GM18498 (cell line): ENCODE measurements around the gene SLCO3A1.
"Not testable (repeated sequence)": the region's sequence is repeated elsewhere in the genome, so short reads cannot be mapped to it uniquely, and the experiment has no call there.

Source experiments
- ATAC-seq: cut with Tn5 transposase; IDR thresholded peaks from one replicate; pipeline ENCODE4 v1.9.1; 2021; ENCODE audit warnings: mild to moderate bottlenecking, moderate library complexity; ENCODE audit not compliant: unreplicated experiment

Gene SLCO3A1

DNA sequence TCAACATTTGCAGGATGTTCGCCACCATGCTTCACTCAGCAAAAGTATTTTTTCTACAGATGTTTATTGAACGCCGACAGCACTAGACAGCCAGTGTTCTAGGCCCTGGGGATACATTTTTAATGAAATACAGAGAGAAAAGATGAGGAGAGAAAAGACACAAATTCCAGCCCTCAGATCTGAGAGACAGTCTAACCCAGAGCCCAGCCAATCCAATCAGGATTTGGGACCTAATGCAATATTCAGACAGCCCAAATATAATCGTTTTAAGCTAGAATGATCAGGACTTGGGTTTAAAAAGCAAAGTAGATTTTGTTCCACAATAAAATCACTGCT lies 174.8 kb downstream of the SLCO3A1 start:
- no peak for ATAC-seq

DNA sequence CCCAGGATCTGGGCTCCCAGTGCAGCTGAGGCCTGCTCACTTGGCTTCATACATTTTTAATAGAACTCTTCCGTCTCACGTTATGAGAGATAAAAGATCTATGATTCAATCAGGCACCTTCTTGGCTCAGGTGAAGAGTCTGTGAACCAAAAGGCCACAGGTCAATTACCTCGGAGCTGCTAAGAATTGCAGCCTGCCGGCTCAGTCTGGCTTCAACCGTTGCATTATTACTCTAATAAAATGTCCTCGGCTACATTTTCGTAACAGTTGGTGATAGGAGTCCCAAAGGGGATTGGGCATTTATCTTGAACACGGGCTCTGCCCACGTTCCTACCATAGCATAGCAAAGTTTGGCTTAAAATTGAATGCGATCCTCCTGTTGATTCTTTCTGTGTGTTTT lies 176.3 kb downstream of the SLCO3A1 start:
- no peak for ATAC-seq

DNA sequence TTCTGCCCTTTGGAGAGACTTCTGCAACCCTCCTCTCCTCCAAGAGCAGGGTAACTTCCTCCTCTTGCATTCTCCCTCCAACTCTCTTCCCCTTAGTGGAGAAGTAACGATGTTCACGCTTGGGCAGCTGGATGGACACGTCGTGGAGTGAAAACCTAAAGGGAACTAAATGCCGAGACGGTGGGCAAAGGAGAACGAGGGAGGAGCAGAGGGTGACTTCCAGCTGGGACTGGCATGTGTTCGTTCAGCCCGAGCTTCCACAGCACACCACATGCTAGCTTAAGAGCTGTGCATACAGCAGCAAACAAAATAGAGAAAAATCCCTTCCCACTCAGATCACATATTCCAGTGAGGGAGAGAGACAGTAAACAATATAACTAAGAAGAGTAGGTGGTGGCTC lies 179.8 kb downstream of the SLCO3A1 start:
- ATAC-seq, result no peak

DNA sequence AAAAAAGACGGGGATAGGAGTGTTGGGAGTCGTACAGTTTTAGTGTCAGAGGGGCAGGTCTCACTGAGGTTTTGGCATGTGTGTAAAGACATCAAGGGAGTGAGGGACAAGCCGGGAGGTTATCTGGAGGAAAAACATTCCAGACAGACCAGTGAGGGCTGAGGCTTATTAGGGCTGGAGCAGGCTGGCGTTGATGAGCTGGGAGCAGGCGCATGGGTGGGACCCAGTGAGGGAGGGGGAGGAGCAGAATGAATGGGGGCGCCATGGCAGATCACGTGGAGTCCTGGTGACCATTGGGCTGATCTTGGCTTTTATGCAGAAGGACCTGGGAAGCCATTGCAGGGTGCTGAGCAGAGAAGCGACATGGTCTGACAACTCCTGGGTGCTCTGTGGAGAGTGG lies 180.2 kb downstream of the SLCO3A1 start:
- ATAC-seq, result no peak

DNA sequence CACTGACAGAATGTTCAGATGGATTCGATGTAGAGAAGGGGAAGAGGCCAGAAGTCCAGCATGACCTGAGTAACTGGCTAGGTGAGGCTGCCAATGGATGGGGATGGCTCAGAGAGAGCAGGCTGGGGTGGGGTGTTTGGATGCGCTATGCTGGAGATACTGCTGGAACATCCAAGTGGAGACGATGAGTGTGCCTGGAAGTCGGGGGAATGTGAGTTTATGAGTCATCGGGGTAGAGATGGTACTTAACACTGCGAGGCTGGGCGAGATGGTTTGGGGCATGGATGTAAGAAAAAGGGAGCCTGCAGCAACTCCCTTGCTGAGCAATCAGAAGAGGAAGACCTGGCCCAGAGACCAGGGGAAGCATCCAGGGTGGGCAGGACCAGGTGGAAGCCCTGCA lies 180.7 kb downstream of the SLCO3A1 start:
- ATAC-seq, result no peak

DNA sequence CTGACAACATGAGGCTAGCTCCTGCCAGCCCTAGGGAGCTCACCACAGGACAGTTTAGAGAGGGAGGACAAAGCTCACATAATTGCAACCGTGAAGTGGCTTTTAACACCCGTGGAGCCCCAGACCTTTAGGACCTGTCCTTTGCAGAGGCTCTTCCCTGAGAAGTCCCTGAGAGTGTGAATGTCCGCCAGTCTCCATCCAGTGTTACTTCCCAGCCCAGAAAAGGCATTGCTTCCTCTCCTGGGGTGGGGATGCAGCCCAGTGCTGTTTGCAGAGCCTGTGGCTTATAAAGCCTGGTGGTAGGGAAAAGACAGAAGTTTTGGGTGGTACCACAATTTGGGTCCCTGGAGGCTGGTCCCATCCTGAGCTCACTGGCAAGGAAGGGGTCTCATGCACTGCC lies 182.0 kb downstream of the SLCO3A1 start:
- no peak for ATAC-seq

DNA sequence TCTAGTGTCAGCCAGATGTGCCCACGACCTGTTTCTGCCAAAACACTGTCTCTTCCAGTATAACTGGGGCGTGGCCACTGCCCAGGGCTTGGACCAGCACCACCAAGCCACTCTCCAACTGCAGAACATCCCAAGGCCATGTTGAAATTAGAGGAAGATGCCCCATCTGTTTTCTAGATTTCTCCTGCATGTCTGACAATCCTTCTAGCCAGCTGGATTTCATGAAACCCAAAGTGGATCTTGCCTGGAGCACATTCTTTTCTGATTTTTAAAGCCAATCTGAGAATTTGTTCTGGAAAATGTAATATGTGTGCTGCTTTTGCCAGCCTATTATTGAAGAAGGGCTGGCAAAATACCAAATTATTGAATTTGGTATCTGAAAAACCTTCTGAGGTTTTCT lies 182.5 kb downstream of the SLCO3A1 start:
- ATAC-seq, result no peak

DNA sequence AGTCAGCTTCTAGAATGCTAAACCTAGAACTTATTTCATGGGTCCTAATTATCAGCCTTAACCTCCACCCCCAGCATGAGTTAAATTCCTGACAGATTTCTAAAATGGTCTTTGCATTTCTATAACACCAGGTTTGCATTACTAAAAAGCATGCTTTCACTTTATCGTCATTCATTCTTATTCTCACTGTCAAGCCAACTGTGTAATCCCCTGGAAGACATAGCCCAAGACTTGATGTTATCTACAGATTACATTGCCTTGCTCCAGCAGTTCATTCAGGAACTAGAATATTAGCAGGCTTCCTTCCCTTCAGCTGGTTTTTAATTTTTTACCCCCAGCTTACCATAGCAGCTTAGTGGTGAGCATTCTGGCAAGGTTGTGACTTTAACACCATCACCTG lies 184.0 kb downstream of the SLCO3A1 start:
- no peak for ATAC-seq

DNA sequence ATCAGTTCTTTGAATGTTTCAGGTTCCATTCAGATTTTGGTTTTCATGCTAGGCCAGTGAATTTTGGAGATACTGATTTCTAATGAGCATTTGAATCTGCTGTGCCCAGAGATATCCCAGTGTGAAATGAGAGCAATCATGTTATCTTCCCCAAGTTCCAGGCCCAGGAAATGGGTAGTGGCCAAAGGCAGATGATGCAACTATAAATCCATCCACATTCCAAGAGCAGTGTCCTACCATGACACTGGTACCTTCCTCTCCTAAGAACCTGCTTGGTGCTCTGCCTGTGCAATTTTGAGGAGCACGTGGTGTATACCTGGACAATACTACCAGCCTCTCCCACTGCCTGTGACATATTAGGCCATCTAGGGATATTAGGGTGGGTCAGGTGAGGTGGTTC lies 186.8 kb downstream of the SLCO3A1 start:
- no peak for ATAC-seq

DNA sequence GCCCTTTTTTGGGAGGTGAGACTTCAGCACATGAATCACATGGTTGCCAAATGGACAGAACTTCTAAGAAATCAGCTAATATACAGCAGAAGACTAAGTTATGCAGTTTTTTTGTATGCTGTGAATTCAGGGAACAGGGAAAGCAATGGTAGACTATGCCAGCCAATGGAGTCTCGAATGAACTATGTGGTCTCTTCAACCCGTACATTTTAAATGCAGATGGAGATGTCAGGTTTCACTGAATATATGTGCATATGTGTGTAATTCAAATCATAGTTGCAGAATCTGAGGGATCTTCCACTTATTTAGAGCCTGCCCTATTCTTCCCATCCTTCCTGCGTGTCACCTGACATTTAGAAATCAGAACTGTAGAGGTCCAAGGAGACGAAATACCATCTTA lies 187.9 kb downstream of the SLCO3A1 start:
- ATAC-seq, result no peak

DNA sequence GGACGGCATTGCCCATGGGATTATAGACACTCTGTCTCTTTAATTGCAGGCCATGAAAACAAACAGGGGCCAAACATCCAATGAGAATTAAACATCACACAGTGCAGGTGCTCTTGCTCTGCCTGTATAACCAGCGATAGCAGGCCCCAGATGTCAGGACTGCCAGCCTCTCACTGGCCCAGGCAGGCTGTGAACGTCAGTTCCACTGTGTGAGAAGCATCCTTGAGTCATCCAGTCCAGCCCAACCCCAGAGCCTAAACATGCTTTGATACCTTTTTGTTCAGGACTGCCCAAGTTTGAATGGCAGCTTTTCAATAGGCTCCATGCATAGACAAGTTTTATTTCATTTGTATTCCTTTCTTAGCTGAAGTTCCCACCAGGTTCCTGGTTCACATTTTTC lies 189.8 kb downstream of the SLCO3A1 start:
- no peak for ATAC-seq

DNA sequence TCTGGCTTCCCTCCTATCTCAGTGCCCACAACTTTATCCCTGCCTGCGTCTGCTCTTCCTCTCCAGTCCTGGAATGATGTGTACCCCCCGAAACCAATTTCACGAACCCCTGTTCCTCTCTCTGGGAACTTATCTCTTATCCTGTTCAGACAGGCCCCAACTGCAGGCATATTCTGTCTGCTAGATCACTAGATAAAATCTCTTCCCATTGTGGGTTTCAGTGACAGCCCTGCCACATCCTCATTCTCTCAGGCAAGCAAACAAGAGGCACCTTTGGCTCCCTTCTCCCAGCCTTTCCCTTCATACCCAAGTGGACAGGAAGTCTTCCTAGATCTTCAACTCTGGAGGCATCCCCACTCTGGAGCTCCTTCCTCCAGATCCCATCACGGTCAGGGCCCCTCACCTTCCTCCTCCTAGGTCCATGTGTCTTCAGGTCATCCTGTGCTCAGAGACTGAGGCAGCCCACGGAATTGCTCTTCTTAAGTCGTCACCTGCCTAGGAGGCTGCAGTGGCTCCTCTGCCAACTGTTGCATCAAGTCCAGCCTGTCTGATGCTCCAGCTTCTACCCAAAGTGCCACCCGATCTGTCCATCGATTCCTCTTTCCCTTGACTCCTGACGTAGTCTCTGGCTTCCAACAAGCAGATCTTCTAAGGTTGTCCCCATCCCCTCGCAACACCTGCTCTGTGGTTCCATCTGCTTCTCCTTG lies 190.8 kb downstream of the SLCO3A1 start:
- ATAC-seq, result no peak

DNA sequence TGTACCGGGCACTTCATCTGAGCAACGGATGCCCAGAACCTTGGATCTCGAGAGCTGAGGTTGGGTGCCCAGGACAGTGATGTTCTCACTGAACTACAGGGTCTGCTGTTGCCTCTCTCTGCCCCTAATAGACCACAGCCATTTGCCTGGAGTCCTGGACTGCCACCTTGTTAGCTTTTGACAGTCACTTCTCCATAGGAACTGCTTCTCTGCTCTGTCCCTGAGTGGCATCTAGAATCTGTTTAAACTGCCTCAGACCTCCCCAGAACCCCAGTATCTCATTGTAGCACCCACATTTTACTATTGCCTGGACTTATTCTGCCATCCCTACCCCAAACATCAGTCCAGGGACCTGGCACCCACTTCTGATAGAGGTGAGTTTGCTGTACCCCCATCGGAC lies 194.4 kb downstream of the SLCO3A1 start:
- ATAC-seq, result no peak

DNA sequence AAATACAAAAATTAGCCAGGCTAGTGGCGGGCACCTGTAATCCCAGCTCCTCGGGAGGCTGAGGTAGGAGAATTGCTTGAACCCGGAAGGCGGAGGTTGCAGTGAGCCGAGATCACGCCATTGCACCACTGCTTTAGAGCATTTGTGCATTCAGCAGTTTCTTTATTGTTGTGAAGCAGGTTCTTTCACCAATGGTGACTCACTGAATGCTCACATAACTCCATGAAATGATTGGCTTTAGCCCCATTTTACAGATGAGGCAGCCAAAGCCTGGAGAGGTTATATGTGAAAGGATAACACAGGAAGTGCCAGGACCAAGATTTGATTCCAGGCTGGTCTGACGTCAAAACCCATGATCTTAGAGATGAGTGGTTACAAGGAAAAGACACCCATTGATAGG lies 195.2 kb downstream of the SLCO3A1 start:
- no peak for ATAC-seq

DNA sequence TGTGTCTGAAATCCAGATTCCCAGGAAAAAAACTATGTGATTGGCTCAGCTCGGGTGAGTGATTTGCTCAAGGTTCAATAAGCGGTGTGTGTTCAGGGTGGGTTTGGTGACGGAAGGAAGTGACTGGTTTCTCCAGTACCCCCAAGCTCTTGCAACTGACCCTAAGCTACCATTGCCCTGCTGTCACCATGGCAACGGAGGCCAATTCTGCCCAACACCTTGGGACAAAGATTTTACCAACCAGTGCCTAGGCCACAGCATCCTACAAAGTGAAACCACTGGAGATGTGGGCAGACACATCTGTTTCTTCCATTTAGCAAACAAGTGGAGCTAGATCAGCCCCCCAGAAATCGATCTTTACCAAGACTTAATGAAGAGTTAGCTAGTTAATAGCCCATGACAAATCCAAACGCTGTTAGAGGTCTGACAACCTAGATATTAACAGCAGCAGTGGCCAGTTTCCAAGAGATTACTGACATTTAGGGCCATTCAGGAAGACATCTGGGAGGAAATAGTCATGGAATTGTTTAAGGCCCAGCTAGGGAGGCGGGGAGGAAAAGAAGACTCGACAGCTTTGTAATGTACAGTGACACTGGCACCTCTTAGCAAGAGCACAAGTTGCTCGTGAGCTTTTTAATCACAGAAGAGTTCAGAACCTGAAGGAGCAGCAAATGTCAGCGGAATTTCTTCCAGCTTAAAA lies 195.9 kb downstream of the SLCO3A1 start:
- no peak for ATAC-seq

DNA sequence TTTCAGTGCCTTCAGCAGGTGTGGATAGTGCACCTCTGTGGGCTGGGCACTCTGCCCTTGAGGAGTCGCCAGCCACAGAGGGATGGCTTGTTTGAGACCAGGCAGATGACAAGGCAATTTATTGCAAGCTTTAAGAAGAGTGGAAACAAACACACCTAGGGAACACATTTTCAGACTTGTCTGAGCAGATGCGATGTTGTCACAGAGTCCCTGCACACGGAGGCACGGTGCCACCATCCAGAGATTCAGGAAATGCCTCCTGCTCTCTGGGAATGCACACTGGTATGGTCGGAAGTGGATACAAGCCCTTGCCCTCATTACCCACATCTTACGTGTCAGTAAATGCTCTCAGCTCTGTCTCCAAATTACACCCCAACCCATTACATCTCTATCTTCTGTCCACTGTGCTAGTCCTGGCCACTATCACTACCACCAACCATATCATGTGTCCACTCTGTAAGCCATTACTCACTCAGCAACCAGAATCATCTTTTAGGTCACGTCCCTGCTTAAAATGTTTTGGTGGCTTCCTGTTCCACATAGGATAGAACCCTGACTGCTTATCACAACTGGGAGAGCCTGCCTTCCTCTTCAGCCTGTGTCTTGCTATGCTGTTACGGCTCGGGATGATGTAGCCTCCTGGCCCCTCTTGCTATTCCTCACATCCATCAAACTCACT lies 196.9 kb downstream of the SLCO3A1 start:
- no peak for ATAC-seq

DNA sequence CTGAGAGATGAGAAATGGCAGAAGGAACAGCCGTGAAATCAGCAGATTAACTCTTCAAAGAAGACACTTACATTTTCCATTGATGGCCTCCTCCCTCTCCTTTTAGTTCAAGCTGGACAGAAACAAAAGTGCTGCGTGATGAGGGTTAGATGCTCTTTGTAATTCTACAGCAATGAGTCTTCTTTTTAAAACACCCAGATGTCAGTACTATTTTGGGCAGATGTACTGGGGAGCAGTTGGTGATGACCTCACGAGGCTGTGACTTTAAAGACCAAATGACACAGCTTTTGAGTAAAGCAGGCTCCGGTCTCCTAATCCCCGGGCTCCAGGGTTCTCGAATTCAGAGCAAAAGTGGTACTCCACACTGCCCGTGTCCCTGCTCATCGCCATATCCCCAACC lies 198.2 kb downstream of the SLCO3A1 start:
- ATAC-seq, result no peak

DNA sequence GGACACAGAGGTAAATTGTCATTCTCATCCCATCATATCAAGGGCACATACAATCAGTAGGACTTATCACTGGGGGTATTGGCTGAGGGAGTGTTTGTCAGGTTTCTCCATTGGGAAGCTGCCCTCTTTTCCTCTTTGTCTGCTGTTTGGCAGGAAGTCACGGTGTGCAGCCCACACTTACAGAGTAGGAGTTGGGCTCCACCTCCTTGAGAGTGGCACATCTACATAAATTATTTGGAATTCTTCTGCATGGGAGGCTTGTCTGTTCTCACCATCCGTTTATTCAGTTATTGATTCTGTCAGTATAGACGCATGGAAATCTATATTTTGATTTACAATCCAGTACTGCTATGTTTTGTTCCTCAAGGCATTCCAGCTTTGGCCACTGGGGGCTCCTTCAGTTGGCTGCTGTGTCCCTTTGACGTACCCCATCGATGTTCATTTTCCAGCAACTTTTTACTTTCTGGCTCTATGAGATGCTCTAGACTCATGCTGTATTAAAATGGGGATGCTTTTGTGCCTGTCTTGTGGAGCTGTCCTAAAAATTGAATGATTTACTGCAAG lies 200.3 kb downstream of the SLCO3A1 start:
- no peak for ATAC-seq

DNA sequence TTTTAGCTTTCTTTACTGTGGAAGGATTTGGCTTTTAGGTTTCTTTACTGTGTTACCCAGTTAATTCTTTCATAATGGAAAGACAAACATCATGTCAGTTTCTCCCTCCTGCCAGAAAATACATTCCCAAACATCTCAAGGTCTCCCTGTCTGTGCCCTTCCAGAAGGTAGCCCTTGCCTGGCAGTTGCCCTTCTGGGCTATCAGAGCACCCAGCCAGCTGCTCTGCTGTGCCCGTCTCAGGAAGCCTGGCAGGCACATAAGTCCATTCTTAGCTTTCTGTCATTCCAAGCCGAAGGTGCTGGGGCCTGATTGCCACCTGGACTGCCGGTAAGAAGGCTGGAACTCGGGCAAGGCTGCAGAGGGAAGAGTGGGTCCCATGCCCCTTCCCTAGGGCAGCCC lies 203.4 kb downstream of the SLCO3A1 start:
- no peak for ATAC-seq

DNA sequence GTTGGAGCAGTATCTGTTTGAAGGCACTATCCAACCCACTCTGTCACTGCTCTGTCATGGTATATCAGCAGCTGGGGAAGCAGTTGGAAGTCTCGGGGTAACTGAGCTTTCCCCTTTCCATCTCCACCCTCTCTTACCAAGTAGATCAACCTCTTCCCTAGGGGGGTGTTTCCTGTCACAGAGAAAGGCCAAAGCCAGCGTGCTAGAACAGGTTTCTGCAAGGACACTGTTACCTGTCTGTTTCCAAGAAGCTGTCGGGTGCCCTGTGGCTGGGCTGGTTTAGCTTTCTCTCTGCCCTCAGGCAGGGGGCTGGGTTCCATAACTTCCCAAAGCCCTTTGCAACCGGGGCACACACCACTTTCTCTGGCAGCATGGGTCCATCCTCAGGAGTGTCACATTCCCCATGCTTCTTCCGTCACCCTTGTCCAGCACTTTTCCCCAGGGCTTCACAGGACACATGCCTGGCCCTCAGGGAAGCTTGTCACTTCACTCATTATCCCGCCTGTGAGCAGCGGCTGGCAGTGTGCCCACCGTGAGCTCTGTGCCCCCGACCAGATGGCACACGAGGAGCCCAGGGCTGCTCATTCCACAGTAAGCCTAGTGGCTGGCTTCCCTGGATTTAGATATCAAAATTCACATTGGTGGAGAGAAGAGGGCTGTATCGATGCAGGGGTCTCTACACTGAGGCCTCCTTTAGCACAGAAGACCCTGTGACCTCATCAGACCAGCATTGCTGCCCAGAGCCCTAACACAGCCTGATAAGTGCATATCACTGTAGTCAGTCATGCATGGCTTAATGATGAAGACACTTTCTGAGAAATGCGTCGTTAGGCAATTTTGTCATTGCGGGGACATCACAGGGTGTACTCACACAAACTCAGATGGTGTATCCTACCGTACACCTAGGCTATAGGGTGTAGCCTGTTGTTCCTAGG lies 205.8 kb downstream of the SLCO3A1 start:
- no peak for ATAC-seq

DNA sequence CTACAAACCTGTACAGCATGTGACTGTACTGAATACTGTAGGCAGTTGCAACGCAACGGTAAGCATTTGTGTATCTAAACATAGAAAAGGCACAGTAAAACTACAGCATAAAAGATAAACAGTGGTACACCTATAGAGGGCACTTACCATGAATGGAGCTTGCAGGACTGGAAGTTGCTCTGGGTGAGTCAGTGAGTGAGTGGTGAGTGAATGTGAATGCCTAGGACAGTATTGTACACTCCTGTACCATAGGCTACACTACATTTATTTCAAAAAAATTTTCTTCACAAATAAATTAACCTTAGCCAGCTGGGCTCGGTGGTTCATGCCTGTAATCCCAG lies 206.4 kb downstream of the SLCO3A1 start:
- ATAC-seq, result not testable (repeated sequence)
